ENCODE data around the gene TRIP12. TPM values are rescaled to one million over a fixed set of nuclear protein-coding genes. Genes with fewer than 3 reads are reported as not detected.

The TRIP12 gene
- polyA plus RNA-seq, 1 donor from 2014 or later = 57.2 TPM

- Histone ChIP-seq H3F3A (ENCODE audit: insufficient read depth, low read length, poor library complexity, severe bottlenecking) (peaks cover 2% of the 10 kb centered on the region), H3K4me3 (ENCODE audit: low read length) (no peak overlapping the region), H3K27me3 (ENCODE audit: insufficient read depth, low read depth, low read length) (no peaks in the 10 kb centered on the region), H3K9me3 (ENCODE audit: low read length) (no peaks in the 10 kb centered on the region), H3K9ac (ENCODE audit: low read length) (no peak overlapping the region), H4K20me1 (ENCODE audit: insufficient read depth) (no peaks in the 10 kb centered on the region), H2AFZ (ENCODE audit: low read depth, low read length) (no peak overlapping the region), H3K9me2 (ENCODE audit: insufficient read depth, low read length) (no peaks in the 10 kb centered on the region), H3K27ac (ENCODE audit: low read length) (no peak overlapping the region), H3K4me2 (ENCODE audit: low read length) (no peak overlapping the region), H3K79me2 (replicated peaks; ENCODE audit: insufficient read depth, low read length) (no peaks in the 10 kb centered on the region), H3K36me3 (ENCODE audit: insufficient read depth, low read length) (peaks cover 14% of the 10 kb centered on the region)
- TF ChIP-seq POLR2AphosphoS5 (IDR thresholded peaks at IDR 0.05) = no peak
- TF ChIP-seq REST (IDR thresholded peaks at IDR 0.05; ENCODE audit: borderline replicate concordance) = no peak
- TF ChIP-seq CTCF (IDR thresholded peaks at IDR 0.05; ENCODE audit: poor library complexity, severe bottlenecking) = no peak
- TF ChIP-seq SMC3 (conservative IDR thresholded peaks at IDR 0.05; ENCODE audit: poor library complexity) = no peak
- TF ChIP-seq MXI1 (conservative IDR thresholded peaks at IDR 0.05; ENCODE audit: poor library complexity, severe bottlenecking) = no peak
- TF ChIP-seq RAD21 (conservative IDR thresholded peaks at IDR 0.05) = no peak
- TF ChIP-seq EZH2 (IDR thresholded peaks at IDR 0.05; ENCODE audit: borderline replicate concordance, insufficient read depth, low read length, poor library complexity, severe bottlenecking) = no peak
- TF ChIP-seq EP300 (conservative IDR thresholded peaks at IDR 0.05; ENCODE audit: poor library complexity, severe bottlenecking) = no peak
- no peak for TF ChIP-seq TAF1 (IDR thresholded peaks at IDR 0.05; ENCODE audit: low read depth)
Measured at GRCh38 chr2:229779650-229780049, 142.2 kb downstream of the TRIP12 start.

GRCh38 chr2:229777716-229778115 lies 144.1 kb downstream of the TRIP12 start:
- H3K27ac ChIP-seq (ENCODE audit: low read length) = no peak overlapping the region
- H3K9me2 ChIP-seq (ENCODE audit: insufficient read depth, low read length) = no peaks in the 10 kb centered on the region
- H3K4me2 ChIP-seq (ENCODE audit: low read length) = no peak overlapping the region
- H3K4me3 ChIP-seq (ENCODE audit: low read length) = no peak overlapping the region
- no peaks in the 10 kb centered on the region for H4K20me1 ChIP-seq (ENCODE audit: insufficient read depth)
- no peak overlapping the region for H3K9ac ChIP-seq (ENCODE audit: low read length)
- no peak overlapping the region for H2AFZ ChIP-seq (ENCODE audit: low read depth, low read length)
- H3K79me2 ChIP-seq (replicated peaks; ENCODE audit: insufficient read depth, low read length) = no peaks in the 10 kb centered on the region
- peaks cover 2% of the 10 kb centered on the region for H3F3A ChIP-seq (ENCODE audit: insufficient read depth, low read length, poor library complexity, severe bottlenecking)
- TF ChIP-seq POLR2AphosphoS5 (IDR thresholded peaks at IDR 0.05) = no peak
- TF ChIP-seq RAD21 (conservative IDR thresholded peaks at IDR 0.05) = no peak
- TF ChIP-seq CTCF (IDR thresholded peaks at IDR 0.05; ENCODE audit: poor library complexity, severe bottlenecking) = no peak
- TF ChIP-seq TAF1 (IDR thresholded peaks at IDR 0.05; ENCODE audit: low read depth) = no peak
- TF ChIP-seq MXI1 (conservative IDR thresholded peaks at IDR 0.05; ENCODE audit: poor library complexity, severe bottlenecking) = no peak
- TF ChIP-seq EZH2 (IDR thresholded peaks at IDR 0.05; ENCODE audit: borderline replicate concordance, insufficient read depth, low read length, poor library complexity, severe bottlenecking) = no peak
- no peak for TF ChIP-seq EP300 (conservative IDR thresholded peaks at IDR 0.05; ENCODE audit: poor library complexity, severe bottlenecking)
- TF ChIP-seq REST (IDR thresholded peaks at IDR 0.05; ENCODE audit: borderline replicate concordance) = no peak
- TF ChIP-seq SMC3 (conservative IDR thresholded peaks at IDR 0.05; ENCODE audit: poor library complexity) = no peak
- H3K27me3 ChIP-seq (ENCODE audit: insufficient read depth, low read depth, low read length) = no peaks in the 10 kb centered on the region
- no peaks in the 10 kb centered on the region for H3K9me3 ChIP-seq (ENCODE audit: low read length)
- H3K36me3 ChIP-seq (ENCODE audit: insufficient read depth, low read length) = peaks cover 14% of the 10 kb centered on the region

Data from neural cell (in vitro differentiated cells).